ENCODE results near the gene LY6G6F.

The LY6G6F gene

DNA sequence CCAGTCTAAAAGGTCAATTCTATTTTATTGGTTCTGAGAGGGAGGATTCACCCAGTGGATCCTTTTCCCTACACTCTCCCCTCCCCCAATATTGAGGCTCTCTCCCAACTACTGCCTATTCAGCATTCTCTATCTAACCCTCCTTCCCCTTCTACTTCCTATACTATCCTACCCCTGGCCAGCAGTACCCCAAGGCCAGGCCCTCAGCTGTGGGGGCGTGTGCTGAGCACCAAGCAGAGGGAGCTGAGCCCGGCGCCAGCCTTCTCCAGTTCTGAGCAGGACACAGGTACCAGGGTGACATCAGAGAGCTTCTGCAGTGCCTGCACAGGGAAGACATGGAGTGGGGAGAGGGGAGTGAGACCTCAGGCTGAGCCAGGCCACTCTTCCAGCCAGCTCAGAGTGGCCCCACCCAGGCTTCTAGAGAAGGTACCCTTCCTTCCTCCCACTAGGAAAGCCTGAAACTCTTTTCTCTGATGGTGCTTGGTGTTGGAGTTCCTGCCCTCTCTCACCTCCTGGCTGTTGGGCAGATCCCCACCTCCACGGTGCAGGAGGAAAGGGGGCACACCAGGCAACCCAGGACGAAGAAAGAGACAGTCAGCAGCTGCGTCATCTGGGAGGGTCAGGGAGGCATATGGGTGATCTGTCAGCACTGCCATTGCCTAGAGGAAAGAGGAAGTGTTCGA, 20.5 kb downstream of the LY6G6F start:
- DNase-seq = no peak

DNA sequence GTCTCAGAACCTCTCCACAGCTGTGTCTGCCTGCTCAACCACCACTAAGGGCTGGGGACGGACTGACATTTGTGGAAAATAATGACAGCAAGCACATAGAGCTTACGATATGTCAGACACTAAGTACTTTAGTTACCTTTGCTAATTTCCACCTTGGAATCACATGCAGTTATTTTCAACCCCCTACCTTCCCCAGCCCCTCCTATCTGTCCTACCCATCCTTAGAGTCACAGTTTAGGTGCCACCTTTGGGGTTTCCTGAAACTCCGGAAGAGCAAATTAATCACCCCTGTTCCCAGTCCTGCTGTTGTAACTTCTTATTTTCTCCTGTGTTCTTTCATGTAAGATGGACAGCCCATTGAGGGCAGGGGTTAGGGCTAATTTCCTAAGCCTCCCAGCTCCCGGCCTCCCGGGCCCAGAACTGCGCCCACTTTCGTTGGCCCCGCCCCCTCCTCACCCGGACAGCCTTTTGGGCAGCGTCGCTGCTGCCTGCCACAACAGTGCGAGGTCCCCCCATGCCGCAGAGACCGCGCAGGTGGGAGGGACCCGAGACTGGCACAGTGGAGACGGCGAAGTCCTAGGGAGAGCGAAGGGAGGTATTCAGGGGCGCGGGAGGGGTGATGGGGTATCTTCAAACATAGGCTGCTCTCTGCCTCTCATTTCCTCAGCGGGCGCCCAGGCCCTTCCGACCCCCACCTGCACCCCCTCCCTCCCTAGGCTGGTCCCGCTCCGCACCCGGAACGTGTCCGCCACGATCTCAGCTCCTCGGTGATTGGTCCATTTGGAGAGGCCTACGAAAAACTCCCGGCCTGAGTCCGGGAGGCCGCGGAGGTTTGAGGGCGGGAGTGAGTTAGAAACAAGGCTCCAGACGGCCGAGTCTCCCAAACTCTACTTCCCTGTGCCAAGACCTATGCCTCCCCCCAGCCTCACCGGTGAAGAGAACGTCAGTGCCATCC, 21.3 kb downstream of the LY6G6F start:
- DNase-seq = no peak

DNA sequence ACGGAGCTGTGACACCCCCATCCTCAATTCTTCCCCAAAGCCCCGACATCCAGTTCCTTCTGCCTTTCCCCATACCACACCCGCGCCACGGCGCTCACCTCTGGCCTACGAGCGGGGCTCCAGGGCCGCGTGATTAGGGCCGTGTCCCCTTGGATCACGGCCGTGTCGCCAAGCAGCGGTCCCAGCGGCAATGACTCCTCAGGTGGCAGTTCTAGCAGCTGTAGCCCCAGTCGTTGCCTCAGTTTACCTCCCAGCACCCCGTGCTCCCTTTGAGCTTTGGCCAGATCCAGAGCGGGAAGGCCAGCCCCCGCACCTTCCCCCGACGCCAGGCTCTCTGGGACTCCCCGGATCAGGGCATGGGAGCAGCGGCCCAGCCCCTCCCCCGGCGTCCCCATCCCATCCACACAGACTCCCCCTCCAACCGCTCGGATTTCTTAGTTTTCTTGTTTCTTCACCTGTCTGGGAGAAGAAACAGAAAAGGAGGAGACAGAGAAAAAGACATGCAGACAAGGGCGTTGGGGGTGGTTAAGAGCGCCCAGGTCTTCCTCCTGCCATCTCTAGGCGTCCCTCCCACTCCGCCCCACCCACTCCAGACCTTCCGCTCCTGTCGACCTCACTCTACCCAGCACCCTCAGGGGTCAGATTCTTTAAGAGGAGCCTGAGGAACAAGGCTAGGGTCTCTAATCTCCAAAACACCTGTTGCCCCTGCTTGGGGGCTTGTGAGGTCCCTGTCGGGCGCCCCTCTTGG, 22.3 kb downstream of the LY6G6F start, which contains the start of gene DDAH2:
TSS of gene DDAH2 (minus strand) at position 533 of the 748 bp plus-strand sequence. CDS start at position 395, 138 bp downstream.
- no peak for DNase-seq

DNA sequence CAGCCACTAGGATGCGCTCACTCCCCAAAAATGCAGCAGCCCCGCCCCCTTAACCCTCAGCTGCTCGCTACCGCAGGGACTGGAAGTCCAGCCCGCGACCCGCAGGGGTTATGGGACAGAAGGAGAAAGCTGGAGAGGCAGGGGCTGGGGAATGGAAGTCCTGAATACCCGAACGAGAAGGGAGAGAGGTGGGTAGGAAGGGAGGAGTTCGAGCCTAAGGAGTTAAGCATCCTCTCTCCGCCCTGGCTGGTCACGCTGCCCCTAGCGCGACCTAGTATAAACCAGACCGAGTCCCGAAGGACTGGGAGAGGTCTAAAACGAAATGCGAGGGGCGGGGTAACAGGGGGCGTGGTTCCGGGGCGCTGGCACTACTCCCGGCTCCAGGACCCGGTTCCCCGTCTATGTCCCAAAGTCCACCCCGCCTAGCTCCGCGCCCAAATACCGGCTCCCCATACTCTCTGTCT, 22.9 kb downstream of the LY6G6F start:
- peak; percentile 78 for DNase-seq

DNA sequence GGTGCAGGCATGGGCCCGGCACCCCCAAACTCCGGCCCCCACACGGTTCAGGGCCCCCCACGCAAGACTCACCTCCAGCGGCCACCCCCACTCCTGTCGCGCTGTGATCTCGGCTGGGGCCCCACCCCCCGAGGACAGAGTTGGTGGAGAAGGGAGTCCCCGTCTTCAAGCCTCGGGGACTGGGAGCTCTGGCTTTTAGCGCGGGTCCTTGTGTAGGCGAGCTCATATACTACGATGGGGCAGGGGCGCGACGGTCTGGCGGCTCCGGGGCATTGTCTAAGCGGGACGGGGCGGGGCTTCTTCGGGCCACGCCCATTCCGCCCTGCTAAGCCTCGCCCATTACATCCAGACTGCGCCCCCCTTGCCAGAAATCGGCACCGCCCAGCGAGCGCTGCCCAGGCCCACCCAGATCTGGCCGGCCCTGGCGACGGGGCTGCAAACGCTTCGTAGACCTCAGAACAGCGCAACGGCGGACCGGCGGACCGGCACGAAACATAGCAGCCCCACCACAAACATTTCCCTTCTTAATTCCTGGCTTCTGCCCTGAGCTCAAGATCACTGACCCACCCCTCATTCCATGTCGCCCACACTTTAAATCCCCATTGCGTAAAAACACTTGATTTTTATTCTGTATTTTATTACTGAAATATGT, 23.4 kb downstream of the LY6G6F start:
- DNase-seq = peak; percentile 70

DNA sequence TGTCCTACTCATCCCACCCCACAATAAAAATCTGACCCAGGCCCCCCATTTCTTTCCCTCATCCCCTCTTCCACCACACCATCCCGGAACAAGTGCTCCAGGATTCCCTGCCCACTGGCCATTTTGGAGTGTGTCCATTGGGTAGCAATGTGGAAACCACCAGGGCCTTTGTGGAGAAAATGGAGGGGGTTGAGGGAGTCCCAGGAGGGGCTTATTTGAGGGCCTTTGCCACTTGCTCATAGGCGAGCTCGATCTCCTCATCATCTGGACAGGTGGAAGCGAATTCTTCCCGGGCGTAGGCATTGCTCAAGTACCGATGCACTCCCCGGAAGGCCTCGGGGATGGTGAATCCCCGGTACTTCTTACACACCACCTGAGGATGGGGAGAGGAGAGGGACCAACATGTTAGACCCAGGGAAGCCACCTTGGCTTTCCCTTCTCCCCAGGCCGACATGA, 24.0 kb downstream of the LY6G6F start:
- no peak for DNase-seq

DNA sequence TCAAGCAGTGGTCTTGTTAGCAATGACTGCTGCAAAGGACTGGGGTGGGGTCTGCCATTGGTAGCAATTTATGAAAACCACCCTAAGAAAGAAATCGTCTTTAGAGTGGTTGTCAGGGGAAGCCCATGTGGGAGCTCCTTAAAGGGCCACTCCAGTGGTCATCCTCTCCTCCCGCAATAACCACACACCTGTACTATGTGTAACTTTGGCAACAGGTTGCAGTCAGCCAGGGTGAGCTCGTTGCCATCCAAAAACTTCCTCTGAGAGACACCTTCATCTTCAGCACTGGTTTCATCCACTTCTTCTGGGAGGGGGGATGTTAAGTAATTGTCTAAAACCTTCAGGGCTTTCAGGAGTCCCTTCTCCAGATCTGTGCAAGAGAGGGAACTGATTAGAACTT, 25.4 kb downstream of the LY6G6F start:
- no peak for DNase-seq

DNA sequence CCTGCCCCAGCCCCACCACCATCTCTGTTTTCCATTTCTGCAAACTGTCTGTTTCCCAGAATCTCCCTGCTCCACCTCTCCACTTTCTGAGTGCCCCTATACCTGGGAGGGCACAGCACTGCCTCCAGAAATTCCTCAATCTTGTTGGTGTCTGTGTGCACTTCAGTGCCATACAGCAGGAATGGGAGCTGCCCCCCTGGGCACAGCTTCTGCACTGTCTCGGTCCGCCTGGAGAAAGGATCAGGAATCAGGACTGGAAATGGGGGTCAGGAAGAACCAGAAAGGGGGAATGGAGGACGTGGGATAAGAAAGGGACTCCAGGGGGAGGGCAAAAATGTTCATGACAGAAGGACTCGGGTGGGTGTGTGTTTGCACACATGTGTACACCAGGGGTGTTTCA, 27.1 kb downstream of the LY6G6F start:
- DNase-seq = no peak

DNA sequence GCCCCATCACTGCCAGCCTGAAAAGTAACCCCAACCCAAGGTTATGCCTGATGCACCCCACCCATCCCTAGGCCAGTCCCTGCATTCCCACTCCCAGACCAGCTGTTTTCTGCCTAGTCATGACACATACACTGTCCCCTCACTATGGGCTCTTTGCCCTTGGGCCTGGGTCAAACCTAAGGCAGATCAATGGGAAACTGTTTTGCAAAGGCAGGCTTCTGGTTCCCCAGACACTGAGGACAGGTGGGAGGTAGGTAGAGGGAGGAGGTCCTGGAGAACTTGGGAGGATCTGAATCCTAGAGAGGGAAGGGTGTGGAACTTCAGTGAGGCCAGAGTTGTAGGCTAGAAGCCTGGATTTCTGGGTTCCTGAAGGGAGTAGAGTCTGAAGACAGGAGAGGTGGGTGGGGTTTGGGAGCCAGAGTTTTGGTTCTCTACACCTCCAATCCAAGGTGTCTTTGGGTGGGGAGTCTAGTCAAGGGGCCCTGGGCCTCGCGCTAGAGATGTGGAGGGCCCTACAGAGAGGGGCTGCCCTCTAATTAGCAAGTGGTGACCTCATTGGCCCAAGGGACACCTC, 27.7 kb downstream of the LY6G6F start:
- no peak for DNase-seq

DNA sequence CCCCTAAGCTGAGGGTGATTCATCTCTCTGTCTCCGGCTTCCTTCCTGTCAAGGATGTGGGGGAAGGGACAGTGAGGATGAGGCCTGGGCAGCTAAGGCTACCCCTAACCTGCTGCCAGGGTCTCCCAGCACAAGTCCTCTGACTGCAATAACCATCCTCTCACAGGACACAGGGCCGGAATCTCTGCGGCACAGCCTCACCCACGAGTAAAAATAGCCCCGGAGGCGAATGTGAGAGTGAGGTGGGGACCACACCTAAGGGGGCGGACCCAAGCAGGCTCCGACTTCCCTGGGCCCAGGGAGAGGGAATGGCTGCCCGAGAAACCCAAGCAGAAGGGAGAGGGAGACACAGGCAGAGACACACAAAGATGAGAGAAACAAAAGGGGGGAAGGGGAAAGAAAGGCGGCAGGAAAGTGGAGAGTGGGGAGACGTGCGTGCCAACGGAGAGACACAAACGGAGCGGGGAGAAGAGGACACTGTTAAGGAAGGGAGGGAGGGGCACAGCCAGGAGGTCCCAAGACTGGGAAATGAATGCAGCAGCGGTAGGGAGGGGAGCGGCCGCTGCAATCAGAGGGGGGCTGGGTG, 28.2 kb downstream of the LY6G6F start:
- no peak for DNase-seq

DNA sequence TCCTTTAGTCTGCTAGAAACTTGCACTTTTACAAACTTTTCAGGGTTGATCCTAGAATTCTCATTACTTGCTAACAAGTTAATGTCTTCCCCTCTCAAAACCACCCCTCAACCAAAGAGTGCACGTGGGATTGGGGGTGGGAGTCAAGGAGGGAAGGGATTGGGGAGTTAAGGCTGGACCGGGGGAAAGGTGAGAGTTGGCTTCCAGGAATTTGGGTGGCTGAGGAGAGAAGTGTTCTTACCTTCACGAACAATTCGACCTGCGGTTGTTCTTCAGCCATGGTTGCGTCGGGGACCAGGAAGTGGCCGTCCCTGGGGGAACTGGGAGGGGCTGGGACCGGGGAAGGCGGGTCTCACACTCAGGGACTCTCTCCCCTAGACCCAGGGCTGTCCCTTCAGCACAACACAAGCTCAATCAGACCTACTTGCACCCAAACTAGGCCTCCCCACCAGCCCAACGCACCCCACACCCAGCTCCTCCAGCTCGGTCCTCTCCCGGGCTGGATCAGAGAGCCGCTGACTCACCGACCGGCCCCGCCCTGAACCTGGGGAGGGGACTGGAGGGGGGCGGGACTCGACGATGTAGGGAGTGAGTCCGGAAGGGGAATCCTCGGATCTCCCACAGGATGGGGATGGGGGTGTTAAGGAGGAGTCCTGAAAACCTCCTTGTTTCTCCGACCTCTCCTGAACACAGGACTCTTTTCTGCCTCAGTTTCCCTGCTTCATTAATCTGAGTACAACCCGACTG, 29.5 kb downstream of the LY6G6F start, which contains the start of gene CLIC1:
TSS of gene CLIC1 (minus strand) at position 510 of the 747 bp plus-strand sequence. CDS start at position 280, 230 bp downstream.
- peak; percentile 69 for DNase-seq

DNA sequence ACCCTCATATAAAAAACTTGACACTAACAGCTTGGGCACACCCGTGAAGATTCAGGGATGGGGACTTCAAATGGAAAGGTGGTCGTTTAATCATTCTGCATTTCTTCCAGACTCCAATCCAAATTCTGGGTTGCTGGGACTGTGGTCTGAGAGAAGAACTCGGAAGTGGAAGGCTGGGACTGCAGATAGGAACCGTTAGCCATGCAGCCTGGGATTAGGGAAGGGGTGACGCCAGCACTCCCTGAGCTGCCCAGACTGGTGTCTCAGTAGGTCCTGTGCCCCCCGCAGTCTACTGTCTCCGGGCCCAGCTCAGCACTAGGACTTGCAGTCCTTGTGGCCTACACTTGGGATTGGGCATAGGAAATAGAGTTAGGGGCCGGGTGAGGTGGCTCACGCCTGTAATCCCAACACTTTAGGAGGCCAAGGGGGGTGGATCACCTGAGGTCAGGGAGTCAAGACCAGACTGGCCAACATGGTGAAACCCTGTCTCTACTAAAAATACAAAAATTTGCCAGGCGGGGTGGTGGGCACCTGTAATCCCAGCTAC, 30.2 kb downstream of the LY6G6F start:
- DNase-seq = no peak

DNA sequence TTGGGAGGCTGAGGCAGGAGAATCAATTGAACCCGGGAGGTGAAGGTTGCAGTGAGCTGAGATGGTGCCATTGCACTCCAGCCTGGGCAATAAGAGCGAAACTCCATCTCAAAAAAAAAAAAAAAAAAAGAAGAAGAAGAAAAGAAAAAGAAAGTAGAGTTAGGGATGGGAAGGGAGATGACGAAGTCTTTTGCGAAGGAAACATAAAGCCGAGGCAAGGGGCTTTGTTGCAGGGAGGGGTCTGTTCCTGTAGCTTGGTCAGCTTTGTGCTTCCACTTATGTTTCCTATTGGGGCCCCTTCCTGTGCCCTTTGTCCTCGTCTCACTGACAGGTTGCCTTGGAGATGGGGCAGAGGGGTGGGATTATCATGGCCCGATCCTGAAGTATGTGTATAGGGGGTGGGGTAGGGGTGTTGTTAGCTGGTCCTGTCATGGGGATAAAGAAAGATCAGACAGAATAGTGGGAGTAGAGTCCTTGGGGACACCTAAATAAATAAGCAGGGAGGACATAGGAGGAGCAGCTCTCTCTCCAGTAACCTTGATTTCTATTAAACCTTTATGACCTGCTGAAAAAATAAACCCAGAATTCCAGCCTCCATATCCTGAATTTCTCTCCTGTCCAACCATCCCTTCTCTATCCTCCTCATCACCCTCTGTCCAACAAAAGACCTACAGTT, 30.8 kb downstream of the LY6G6F start:
- DNase-seq = peak; percentile 39

DNA sequence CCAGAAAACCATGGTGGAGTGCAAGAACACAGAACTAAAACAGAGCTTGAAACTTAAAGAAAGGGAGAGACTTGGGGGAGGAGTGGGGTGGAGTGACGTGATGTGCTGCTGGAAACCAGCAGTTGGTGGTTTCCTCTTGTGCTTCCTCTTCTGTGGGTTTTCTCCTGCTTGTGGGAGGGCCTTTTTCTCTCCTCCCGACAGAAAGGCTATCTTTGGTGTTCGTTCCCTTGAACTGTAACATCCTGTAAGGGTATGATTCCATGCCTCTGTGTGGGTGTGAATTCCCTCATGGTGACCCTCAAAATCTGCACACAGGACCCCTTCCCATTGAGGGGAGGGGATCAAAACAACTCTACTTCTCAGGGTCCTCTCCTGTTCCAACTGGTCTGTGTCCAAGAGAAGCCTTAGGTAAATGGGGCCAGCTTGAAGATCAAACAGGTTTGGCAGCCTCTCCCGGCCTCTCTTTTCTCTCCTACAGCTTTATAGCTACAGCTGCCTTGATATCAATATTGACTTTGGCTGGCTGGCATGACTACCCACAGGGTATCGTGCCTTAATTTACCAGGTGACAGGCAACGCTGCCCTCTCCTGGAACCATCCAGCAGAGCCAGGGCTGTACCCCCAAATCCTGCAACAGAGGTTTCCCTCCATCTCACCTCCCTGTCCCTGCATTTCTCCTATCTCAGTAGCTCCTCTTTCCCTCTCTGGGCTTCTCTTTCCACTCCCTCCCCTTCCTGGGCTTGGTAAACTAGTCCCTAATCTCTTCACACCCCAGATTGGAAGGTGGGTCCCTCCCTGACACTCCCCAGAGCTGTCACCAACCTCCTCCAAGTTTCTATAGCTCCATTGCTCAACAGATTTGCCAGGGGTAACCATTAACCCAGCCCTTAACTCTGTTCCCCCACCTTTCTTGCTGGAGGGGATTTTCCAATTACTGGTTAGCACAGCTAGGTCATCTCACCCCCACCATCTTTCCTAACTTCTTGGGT, 31.6 kb downstream of the LY6G6F start:
- DNase-seq = peak; percentile 31

DNA sequence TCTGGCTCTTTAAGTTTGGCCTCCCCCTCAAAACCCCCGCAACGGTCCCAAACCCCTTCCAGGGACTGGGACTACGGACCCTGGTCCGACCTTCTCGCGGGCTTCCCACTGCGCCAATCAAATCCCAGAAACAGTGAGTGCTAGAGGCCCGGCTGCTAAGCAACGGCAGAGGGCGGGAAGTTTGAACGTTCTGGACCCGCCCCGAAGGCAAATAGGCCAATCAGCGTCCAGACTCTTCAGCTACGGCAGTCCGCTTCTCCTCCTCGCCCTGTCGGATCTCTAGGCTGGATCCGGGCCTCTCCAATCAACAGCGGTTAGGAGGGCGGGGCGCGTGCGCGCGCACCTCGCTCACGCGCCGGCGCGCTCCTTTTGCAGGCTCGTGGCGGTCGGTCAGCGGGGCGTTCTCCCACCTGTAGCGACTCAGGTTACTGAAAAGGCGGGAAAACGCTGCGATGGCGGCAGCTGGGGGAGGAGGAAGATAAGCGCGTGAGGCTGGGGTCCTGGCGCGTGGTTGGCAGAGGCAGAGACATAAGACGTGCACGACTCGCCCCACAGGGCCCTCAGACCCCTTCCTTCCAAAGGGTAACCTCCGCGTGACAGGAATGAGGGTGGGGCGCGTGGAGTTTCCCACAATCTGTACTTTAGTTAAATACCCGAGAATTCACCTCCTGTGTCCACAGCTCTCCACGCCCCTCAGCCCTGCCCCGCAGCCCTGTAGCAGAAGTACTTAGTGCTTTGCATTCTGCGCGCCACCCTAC, 33.2 kb downstream of the LY6G6F start, which contains the start of gene MSH5:
TSS of gene MSH5 (plus strand) at position 367 of the 758 bp plus-strand sequence. CDS start 462 bp downstream, outside the sequence.
- peak; percentile 98 for DNase-seq

DNA sequence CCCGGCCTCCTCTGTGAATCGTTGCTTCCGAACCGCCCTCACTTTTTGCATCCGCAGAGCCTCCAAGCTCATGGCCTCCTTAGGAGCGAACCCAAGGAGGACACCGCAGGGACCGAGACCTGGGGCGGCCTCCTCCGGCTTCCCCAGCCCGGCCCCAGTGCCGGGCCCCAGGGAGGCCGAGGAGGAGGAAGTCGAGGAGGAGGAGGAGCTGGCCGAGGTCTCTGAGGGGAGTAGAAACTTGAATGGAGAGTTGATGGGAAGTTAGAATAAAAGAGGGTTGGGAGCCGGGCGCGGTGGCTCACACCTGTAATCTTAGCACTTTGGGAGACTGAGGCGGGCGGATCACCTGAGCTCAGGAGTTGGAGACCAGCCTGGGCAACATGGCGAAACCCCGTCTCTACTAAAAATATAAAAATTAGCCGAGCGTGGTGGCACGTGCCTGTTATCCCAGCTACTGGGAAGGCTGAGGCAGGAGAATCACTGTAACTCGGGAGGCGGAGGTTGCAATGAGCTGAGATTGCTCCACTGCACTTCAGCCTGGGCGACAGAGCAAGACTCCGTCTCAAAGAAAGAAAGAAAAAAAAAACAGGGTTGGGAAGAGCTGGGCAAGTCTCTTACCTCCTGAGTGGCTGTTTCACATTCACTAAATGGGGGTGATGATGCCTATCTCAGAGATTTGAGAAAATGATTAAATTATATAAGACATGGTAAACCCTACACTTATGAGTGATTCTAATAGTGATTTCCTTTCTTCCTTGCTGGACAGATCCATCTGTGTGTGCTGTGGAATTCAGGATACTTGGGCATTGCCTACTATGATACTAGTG, 33.9 kb downstream of the LY6G6F start:
- DNase-seq = peak; percentile 42

DNA sequence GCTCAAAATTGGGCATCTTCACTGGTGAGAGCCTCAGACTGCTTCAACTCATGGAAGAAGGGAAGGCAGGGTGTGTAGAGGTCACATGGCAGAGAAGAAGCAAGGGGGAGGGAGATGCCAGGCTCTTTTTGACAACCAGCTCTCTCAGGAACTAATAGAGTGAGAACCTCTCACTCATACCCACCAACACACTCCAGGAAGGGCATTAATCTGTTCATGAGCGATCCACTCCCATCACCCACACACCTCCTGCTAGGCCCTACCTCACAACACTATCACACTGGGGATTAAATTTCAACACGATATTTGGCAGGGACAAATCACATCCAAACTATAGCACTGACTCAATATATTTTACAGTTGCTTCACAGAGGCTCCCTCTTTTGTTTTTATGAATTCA, 35.1 kb downstream of the LY6G6F start:
- no peak for DNase-seq

All from NCI-H1436 (cell line).